ENCODE data around the gene DARS1. TPM values are rescaled to one million over a fixed set of nuclear protein-coding genes. Genes with fewer than 3 reads are reported as not detected.

Gene DARS1
- total and polyA plus RNA-seq, 2 experiments from 2014 or later: 67.0 to 69.5 TPM

DNA sequence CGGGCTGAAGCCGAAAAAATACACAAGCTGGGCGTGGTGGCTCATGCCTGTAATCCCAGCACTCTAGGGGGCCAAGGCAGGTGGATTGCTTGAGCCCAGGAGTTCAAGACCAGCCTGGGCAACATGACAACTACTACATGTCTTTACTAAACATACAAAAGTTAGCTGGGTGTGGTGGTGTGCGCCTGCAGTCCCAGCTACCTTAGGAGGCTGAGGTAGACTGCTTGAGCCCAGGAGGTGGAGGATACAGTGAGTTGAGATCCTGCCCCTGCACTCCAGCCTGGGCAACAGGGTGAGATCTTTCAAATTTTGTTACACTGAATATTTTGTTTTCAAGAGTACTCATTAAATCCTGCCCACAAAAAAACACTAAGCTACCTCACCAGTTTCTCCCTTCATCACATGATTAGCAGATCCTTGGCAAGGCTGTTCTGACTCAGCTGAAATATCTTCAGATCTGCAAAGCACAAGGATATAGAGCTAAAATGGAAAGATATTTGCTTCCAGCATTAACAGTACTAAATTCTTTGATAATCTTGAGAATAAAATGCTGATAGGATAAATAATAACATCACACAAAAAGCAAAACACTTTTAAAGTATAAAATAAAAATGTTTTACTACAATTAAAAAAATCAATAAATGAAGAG, 81.0 kb downstream of the DARS1 start:
- peak; percentile 23 for DNase-seq (ENCODE audit: low spot score)
- H4K20me1 ChIP-seq (ENCODE audit: insufficient read depth, poor library complexity, severe bottlenecking): no peaks in the 10 kb centered on the region
- H3K36me3 ChIP-seq (replicated peaks; ENCODE audit: insufficient read depth, low read depth): no peaks in the 10 kb centered on the region
- no peak overlapping the region for H3K4me2 ChIP-seq
- H3K27me3 ChIP-seq: no peaks in the 10 kb centered on the region
- H3K27ac ChIP-seq: no peak overlapping the region
- WGBS (ENCODE audit: low lambda C conversion rate, missing lambda C conversion rate): 95% methylated on average over 4 of the region's 4 CpGs
- no peak for TF ChIP-seq EZH2phosphoT487 (IDR thresholded peaks at IDR 0.05; ENCODE audit: low read depth, severe bottlenecking, unreplicated experiment)
- TF ChIP-seq CTCF (IDR thresholded peaks at IDR 0.05; ENCODE audit: poor library complexity): no peak
- TF ChIP-seq EZH2 (IDR thresholded peaks at IDR 0.05; ENCODE audit: borderline replicate concordance): no peak
- H3K9me2 ChIP-seq (replicated peaks; ENCODE audit: insufficient read depth): no peaks in the 10 kb centered on the region
- no peak overlapping the region for H2AFZ ChIP-seq
- H3K9me3 ChIP-seq (ENCODE audit: low read depth): no peaks in the 10 kb centered on the region
- H3K4me1 ChIP-seq (ENCODE audit: insufficient read depth): no peaks in the 10 kb centered on the region
- no peak overlapping the region for H3K4me3 ChIP-seq
- no peaks in the 10 kb centered on the region for H3K79me2 ChIP-seq

GRCh38 chr2:135903650-135904049, 81.8 kb downstream of the DARS1 start:
- H3K4me2 ChIP-seq: no peak overlapping the region
- TF ChIP-seq CTCF (IDR thresholded peaks at IDR 0.05; ENCODE audit: poor library complexity): no peak
- no peak for TF ChIP-seq EZH2phosphoT487 (IDR thresholded peaks at IDR 0.05; ENCODE audit: low read depth, severe bottlenecking, unreplicated experiment)
- no peak for TF ChIP-seq EZH2 (IDR thresholded peaks at IDR 0.05; ENCODE audit: borderline replicate concordance)
- DNase-seq (ENCODE audit: low spot score): no peak
- no peaks in the 10 kb centered on the region for H3K27me3 ChIP-seq
- no peaks in the 10 kb centered on the region for H3K9me3 ChIP-seq (ENCODE audit: low read depth)
- no peaks in the 10 kb centered on the region for H3K79me2 ChIP-seq
- no peaks in the 10 kb centered on the region for H3K4me1 ChIP-seq (ENCODE audit: insufficient read depth)
- H2AFZ ChIP-seq: no peak overlapping the region
- WGBS (ENCODE audit: low lambda C conversion rate, missing lambda C conversion rate): 71% methylated on average over 3 of the region's 3 CpGs
- H4K20me1 ChIP-seq (ENCODE audit: insufficient read depth, poor library complexity, severe bottlenecking): no peaks in the 10 kb centered on the region
- H3K27ac ChIP-seq: no peak overlapping the region
- no peak overlapping the region for H3K4me3 ChIP-seq
- H3K9me2 ChIP-seq (replicated peaks; ENCODE audit: insufficient read depth): no peaks in the 10 kb centered on the region
- no peaks in the 10 kb centered on the region for H3K36me3 ChIP-seq (replicated peaks; ENCODE audit: insufficient read depth, low read depth)

GRCh38 chr2:135899567-135899966, 85.9 kb downstream of the DARS1 start:
- WGBS (ENCODE audit: low lambda C conversion rate, missing lambda C conversion rate): 79% methylated on average over 4 of the region's 4 CpGs
- Histone ChIP-seq H3K27ac (no peak overlapping the region), H3K9me3 (ENCODE audit: low read depth) (no peaks in the 10 kb centered on the region), H3K27me3 (no peaks in the 10 kb centered on the region), H2AFZ (no peak overlapping the region), H3K9me2 (replicated peaks; ENCODE audit: insufficient read depth) (no peaks in the 10 kb centered on the region), H4K20me1 (ENCODE audit: insufficient read depth, poor library complexity, severe bottlenecking) (no peaks in the 10 kb centered on the region), H3K4me3 (no peak overlapping the region), H3K79me2 (no peaks in the 10 kb centered on the region), H3K4me2 (no peak overlapping the region), H3K4me1 (ENCODE audit: insufficient read depth) (no peaks in the 10 kb centered on the region), H3K36me3 (replicated peaks; ENCODE audit: insufficient read depth, low read depth) (no peaks in the 10 kb centered on the region)
- DNase-seq (ENCODE audit: low spot score): no peak
- no peak for TF ChIP-seq EZH2phosphoT487 (IDR thresholded peaks at IDR 0.05; ENCODE audit: low read depth, severe bottlenecking, unreplicated experiment)
- TF ChIP-seq CTCF (IDR thresholded peaks at IDR 0.05; ENCODE audit: poor library complexity): no peak
- TF ChIP-seq EZH2 (IDR thresholded peaks at IDR 0.05; ENCODE audit: borderline replicate concordance): no peak
